Fibroblast of pulmonary artery (primary cell): ENCODE data around the gene AR.
"Not testable (repeated sequence)": the region's sequence is repeated elsewhere in the genome, so short reads cannot be mapped to it uniquely, and the experiment has no call there.

Source experiments
- DNase-seq: peaks from one replicate; pipeline ENCODE4 v3.0.0-alpha.2; 2010; ENCODE audit warnings: low read depth
- H3K4me3 ChIP-seq: replicated peaks from 2 replicates; pipeline ENCODE4 v1.5.1; 2011; ENCODE audit warnings: low read depth, mild to moderate bottlenecking, control low read depth, low read length, moderate library complexity
- CTCF ChIP-seq: IDR thresholded peaks from 2 replicates; pipeline ENCODE4 v1.5.1; 2011; ENCODE audit warnings: mild to moderate bottlenecking, control low read depth, low read length, inconsistent platforms; ENCODE audit errors: missing control alignments

Gene AR

GRCh38 chrX:67624325-67624724, 80.5 kb downstream of the AR start:
- no peak for TF ChIP-seq CTCF
- H3K4me3 ChIP-seq, result no peak overlapping the region
- DNase-seq, result no peak

- DNase-seq, result no peak
- H3K4me3 ChIP-seq, result no peak overlapping the region
- TF ChIP-seq CTCF, result no peak
Measured at GRCh38 chrX:67635424-67635823, 91.6 kb downstream of the AR start.

GRCh38 chrX:67636532-67636931, 92.7 kb downstream of the AR start:
- no peak for TF ChIP-seq CTCF
- H3K4me3 ChIP-seq, result no peak overlapping the region
- peak; percentile 6 for DNase-seq

GRCh38 chrX:67637293-67637692, 93.5 kb downstream of the AR start:
- DNase-seq, result not testable (repeated sequence)

GRCh38 chrX:67648361-67648760, 104.5 kb downstream of the AR start:
- no peak for TF ChIP-seq CTCF
- DNase-seq, result no peak
- H3K4me3 ChIP-seq, result no peak overlapping the region

More at GRCh38 chrX:67637293-67637692, 93.5 kb downstream of the AR start:
- H3K4me3 ChIP-seq, result not testable (repeated sequence)

- H3K4me3 ChIP-seq, result no peak overlapping the region
- no peak for TF ChIP-seq CTCF
- no peak for DNase-seq
Measured at GRCh38 chrX:67651437-67652142, 107.8 kb downstream of the AR start.

- TF ChIP-seq CTCF, result no peak
- no peak for DNase-seq
- no peak overlapping the region for H3K4me3 ChIP-seq
Measured at GRCh38 chrX:67652543-67652942, 108.7 kb downstream of the AR start.
